GM19043 (cell line): ENCODE results near the gene KSR1.

Source experiments
- ATAC-seq: cut with Tn5 transposase; IDR thresholded peaks from one replicate; pipeline ENCODE4 v1.9.1; 2021; ENCODE audit warnings: low read depth; ENCODE audit not compliant: unreplicated experiment

The KSR1 gene

DNA sequence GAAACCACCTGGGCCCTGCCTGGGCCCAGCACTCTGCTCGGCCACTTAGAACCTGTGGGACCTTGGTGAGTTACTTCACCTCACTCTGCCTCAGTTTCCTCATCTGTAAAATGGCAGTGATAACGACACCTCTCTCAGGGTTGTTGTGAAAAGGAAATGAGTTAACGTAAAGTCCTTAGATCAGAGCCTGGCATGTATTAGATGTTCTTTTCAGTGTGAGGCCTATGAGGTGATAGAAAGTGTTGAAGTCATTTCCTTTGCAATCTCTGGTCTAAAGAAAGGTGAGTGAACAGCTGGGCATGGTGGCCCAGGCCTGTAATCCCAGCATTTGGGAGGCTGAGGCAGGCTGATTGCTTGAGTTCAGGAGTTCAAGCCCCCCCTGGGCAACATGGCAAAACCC, 123.1 kb downstream of the KSR1 start:
- ATAC-seq = no peak

DNA sequence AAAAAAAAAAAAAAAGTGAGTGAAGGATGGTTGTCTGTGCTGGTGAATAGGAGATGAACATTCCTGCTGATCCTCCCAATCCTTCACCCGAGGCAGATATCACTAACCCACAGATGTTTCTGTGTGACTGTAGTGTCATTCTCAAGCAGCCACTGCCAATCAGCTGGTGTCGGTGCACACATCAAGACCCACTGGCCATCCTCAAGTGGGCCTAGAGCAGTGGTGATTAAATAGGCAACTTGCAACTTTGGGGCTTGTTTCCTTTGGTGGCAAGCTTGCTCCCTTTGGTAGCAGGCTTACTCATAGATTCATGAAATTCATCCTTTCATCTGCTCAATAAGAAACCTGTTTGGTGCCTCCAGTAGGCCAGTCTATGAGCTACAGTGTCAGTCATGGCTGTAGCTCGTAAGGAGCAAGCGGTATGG, 123.7 kb downstream of the KSR1 start:
- no peak for ATAC-seq

DNA sequence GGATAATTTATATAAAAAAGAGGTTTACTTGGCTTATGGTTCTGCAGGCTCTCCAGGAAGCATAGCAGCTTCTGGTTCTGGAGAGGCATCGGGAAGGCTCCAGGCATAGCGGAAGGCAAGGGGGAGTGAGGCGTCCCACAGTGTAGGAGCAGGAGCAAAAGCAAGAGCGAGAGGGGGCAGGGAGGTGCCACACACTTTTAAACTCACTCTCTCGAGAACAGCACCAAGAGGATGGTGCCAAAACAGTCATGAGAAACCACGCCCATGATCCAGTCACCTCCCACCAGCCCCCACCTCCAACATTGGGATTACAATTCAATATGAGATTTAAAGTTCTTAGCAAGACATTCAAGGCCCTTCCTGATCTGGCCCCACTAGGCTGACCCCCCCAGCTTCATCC, 124.8 kb downstream of the KSR1 start:
- ATAC-seq = no peak

DNA sequence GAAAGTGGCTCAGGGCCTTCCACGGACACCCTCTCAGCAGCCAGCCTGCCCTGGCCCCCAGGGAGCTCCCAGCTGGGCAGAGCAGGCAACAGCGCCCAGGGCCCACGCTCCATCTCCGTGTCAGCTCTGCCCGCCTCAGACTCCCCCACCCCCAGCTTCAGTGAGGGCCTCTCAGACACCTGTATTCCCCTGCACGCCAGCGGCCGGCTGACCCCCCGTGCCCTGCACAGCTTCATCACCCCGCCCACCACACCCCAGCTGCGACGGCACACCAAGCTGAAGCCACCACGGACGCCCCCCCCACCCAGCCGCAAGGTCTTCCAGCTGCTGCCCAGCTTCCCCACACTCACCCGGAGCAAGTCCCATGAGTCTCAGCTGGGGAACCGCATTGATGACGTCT, 126.4 kb downstream of the KSR1 start:
- no peak for ATAC-seq

DNA sequence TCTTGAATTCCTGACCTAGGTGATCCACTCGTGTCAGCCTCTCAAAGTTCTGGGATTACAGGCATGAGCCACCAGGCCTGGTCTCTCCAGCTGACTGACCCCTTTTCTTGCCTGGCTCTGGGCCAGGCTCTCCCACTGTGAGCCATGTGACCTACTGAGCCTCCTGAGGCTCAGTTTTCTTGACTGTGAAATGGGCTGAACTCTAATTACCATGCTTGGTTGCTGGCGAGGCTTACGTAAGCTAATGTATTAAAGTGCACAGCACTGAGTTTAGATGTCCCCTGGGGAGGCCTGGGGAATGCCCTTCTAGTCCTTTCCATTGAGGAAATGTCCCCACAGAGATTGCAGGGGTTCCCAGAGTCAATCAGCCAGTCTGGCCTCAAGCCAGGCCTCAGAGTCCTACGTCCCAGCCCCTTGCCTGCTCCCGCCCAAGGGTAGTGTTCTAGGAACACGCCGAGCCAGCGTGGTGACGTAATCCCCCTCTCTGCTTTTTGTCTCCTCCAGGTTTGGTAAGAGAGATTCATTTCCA, 129.0 kb downstream of the KSR1 start:
- no peak for ATAC-seq

DNA sequence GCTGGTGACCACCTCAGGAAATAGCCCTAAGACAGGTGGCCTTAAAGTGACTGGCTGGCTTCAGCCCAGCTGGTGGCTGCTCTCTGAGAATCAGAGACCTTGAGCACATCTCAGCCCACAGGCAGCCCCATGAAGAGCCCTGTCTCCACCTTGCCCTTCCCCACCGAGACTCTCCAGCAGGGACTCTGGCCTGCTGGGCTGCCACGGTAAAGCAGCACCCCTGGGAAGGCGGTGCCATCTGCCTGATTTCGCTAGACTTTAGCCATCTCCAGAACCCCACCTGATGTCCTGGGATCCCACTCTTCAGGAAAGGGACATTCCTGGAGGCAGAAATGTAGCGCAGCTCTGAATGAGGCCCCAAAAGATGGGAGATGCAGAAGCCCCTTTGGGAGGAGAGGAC, 129.5 kb downstream of the KSR1 start:
- no peak for ATAC-seq

DNA sequence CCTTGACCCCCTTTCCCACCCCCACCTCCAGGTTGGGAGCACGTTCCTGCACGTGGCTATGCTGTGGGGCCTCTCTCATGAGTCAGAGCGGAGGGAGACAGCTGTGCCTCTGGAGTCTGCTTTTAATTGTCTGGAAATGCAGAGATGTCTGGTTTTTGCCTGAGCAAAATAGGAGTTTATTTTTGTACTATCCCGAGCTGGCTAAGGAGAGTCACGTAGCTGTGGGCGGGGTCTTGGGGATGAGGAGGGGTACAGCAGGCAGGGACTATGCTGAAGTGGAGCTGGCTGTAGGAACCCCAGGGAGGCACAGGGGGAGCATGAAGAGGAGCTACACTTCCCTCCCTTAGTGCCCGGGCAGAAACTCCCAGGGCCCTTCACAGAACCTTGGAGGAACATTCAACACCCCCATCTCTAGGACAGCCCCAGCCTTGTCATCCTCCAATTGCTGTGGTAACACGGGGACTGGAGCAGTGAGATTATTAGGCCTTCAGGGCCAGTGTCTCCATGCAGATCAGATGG, 130.0 kb downstream of the KSR1 start:
- no peak for ATAC-seq

DNA sequence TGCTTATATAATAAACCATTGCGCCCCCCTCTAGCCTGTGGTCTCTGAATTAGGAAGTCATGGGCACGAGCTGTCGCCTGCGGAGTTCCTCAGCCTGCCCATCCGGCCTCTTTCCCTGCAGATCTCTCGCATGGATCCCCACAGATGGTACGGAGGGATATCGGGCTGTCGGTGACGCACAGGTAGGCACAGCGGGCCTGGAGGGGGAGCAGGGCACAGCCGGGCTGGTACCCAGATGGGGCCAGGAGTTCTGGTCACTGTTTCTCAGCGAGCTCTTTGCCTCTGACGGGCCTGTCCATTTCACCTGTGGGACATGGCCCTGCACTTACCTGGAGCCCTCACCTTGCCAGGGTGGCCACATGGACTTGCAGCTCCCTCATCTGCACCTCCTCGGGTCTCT, 132.1 kb downstream of the KSR1 start:
- no peak for ATAC-seq

DNA sequence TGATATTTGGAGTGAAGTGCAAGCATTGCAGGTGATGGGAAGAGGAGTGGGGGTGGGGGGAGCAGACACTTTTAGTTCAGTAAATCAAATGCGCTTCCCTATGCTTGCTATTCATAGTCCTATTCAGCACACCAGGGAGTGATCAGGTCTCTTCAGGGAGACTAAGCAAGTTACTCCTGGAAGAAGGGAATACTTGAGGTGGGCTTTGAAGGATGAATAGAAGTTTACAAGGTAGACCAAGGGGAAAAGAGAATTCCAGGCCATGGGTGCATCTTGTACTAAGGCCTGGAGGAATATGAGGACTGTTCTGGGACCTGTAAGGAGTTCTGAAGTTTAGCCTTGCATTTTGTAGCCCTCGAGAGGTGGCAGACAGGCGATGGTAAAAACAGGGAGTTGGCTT, 134.6 kb downstream of the KSR1 start:
- no peak for ATAC-seq

DNA sequence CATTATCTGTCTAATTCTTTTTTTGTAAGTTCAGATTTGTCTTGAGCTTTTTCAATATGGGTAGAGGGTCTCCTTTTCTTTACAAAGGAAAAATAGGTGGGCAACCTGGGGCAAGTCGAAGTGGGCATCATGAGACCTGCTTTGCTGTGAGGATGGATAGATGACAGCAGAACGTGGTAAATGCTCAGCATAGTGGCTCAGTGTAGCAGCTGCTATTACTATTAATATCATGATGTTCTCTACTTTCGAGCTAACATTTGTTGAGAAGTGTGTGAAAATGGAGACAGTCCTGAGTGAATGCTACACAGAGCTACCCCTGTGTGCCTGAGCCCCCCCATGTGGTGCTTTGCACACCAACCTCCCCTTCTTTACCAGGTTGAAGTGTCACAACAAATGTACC, 135.7 kb downstream of the KSR1 start:
- no peak for ATAC-seq

DNA sequence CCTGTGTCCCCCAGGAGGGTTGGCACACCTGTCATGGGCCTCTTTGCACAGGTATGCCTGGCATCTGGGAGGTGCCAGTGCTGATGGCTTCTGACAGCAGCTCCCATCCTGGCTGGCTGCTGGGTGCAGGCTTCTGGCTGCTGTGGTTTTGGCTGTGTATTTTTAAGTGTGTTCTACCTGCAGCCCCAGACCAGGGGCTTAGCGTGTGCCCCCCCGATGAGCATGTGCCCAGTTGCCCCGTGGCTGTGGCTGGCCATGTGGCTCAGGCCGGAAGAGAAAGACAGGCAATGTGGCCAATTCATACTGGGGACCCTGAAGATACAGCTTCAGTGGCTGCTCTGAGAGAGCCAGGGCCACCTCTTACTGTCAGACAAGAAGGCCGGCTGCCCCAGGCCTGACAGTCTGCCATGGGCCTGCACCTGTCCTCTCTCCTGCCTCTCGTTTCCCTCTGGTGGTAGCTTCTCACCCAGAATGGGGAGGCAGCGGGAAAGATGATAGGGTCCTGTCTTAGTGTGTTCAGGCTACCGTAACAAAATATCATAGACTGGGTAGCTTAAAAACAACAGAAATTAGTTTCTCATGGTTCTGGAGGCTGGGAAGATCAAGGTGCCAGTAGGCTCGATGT, 137.1 kb downstream of the KSR1 start:
- ATAC-seq = no peak

DNA sequence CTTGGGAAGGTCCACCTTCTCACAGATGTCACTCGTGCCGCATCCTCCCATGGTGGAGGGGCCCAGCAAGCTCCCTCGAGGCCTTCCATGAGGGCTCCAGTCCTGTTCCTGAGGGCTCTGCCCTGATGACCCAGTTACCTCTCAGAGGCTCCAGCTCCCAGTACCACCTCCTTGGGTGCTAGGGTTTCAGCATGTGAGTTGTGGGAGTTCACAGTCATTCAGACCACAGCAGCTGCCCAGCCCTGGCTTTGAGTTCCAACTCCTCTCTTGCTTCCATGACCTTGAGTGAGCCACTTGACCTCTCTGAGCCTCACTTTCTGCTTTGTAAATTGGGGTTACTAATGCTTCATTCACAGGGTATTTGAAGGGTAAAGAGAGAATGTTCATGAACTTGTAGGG, 137.6 kb downstream of the KSR1 start:
- no peak for ATAC-seq

DNA sequence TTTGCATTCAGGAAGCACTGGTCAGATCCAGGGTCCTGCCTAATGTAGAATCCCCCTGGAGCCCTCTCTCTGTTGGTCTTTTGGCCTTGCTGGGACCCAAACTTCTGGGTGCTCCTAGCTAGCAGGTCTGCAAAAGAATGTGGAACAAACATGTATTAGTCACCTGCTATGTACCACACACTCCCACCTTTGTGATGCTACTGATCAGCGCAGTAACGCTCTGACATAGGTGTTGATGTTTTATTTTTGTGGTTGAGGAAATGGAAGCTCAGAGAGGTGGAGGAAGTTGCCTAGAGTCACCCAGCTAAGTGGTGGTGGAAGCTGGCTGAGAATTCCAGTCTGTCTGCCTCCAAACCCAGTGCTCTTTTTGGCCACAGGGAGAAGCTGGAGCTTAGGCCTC, 139.0 kb downstream of the KSR1 start:
- no peak for ATAC-seq

DNA sequence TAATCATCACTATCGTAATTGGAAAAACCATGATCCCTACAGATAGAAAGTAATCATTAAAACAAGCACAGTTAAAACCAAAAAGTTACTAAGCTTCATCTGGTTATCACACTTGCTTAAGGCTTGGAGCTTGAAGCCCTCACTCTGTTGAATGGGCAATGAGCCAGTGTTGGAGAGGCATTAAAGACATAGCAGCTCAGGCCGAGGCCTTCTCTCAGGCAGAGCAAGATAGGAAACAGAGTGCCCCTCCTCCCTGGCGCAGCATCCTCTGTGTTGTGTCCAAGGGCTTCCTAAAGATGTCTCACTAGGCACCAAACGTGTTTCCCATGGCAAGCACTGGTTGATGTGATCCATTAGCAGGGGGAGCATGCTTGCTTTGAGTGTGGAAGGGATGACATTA, 139.8 kb downstream of the KSR1 start:
- ATAC-seq = no peak

DNA sequence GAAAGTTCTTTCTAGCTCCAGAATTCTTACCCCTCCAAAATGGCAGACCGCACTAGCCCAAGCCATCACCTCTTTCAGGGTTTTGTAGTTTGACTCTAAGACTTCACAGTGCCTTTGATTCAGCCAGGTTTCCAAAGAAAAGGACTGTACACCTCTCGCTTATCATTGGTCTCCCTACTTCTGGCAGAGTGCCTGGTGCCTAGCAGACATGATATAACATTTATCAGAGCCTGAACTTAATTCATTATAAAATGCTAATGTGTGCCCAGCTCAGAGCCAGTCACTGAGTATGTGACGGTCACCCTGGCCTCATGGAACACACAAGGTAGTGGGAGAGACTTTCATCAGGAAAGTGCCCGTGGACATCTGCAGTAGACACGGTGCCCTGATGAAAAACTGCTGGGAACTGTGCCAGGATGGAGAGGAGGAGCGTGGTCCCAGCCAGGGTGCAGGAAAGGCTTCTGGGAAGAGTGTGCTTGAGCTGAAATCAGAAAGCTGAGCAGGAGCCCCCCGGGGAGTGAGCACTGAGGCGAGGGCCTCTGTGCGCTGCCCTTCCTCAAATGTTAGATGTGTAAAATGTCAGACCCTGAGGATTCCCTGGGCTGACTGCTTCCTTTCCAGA, 140.4 kb downstream of the KSR1 start:
- ATAC-seq = no peak

DNA sequence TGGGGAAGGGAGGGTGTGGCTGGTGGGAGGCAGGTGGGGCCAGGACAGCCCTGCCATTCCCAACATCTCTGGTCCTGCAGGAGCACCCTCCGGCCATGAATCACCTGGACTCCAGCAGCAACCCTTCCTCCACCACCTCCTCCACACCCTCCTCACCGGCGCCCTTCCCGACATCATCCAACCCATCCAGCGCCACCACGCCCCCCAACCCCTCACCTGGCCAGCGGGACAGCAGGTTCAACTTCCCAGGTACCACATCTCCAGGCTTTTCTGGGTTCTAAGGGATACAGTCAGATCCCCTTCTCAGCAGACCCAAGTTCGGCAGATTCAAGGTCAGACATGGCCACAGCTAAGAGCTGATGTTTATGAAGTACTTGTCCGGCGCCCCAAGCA, 140.9 kb downstream of the KSR1 start:
- ATAC-seq = no peak

DNA sequence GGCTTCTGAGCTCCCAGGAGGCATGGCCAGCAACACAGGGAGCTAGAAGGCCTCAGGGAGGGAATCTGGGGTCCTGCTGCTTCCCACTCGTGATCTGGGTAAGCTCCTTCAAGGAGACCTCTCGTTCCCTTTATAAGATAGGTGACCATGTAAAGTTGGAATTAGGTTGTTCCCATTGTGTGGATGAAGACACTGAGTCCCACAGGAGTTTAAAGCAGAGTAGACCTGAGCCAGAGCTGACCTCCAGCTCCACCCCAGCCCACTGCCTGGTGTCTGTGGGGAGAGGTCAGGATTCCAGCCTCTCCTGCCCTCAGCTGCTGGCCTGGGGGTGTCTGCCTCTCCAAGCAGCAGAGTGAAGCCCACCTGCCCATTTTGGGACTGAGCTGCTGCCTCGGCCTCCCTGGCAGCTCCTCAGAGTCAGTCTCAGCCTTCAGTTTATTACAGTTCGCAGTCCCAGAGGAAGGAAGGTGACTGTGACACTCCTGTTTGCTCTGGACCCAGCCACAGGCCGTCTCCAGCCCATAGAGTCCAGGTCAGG, 141.6 kb downstream of the KSR1 start:
- ATAC-seq = no peak

DNA sequence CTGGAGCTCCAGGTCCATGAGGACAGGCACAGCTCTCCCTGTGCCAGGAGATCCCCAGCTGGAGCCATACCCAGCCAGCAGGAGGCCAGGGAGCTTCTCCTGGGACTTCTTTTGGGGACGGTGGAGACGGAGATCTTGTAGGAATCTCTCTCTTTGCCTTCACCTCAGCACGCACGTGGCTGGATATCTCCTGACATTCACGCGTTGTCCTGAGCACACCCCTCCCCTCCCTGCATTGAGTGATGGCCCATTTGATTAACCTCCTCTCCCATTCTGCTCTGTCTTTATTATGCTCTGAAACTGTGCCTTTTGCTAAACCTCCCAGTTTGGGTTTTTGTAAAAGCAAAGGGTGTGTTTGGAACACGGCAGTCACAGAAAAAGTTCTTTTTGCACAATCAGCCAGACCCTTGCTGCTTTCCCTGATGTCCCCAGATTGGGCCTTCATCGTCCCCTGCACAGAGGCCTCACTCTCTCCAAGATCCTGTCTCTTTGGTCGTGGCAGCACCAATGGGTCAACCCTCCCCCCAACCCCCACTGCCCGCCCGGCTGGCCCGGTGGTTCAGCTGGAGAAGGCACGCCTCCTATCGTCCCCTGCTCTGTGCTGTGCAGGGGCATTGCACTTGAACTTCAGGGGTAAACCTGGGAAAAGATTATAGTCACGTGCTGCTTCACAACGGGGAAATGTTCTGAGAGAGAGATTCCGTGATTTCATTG, 142.2 kb downstream of the KSR1 start:
- no peak for ATAC-seq

DNA sequence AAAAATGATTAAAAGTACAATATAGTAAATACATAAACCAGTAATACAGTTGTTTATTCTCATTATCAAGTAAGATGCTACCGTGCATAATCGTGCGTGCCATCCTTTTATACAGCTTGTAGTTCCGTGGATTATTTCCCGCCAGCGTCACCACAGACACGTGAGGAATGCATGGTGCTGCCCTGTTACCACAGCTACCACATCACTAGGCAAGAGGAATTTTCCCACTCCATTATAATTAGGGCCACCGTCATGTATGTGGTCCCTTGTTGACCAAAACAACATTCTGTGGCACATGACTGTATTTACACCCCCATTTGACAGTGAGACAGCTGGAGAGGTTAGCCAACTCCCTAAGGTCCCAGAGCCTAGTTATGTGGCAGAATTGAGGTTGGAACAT, 144.2 kb downstream of the KSR1 start:
- ATAC-seq = no peak

DNA sequence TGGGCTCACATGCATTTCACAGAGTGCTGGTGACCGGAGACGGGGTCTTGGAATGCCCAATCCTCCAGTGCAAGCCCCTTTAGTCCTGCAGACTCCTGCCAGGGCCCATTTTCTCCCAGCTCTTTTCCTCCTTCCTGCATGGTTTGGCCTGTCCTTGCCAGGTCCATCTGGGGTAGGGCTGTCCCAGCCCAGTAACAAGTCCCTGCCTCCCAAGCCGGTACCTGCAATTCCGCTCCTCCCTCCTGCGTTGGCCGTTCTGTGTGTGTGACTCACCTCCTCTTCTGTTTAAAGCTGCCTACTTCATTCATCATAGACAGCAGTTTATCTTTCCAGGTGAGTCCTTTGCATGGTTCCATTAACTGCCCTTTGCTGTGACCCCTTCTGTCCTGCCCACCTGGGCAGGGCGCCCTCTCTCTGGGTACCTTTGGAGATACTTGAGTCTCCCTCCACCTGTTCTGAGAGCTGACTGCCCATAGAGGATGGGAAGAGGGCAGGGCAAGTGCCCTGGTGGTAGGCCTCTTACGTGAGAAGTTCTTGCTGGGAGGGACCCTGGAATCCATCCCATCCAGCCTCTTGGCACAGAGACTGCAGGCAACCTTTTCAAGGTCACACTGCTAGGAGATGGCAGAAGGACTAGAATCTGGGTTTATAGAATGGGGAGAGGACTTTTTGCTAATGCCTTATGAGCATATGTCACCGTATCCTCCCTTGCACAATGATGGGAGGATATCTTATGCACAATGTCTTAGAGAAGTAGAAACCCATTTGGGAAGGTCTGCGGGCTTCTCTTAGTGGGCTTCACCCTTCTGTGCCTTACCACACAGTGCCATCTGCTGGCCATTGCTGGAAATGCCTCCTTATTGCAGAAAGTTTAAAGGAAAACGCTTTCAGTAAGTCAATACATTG, 145.1 kb downstream of the KSR1 start:
- ATAC-seq = no peak

DNA sequence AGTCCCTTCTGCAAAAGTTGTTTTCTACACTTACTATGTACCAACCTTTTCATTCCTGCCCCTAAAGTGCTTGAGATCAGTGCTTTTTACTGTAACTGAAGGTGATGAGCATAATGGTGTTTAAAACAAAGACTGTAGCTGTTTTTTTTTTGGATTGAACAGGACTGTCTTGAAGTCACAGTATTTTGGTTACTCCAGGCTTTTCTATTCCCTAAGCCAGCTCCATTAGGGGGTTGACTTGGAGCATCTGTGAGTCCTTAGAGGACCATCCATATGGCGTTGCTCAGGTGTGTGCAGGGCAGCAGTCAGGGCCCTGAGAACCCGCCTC, 145.7 kb downstream of the KSR1 start:
- no peak for ATAC-seq
